NCI-H1092 (cell line): Measurements from ENCODE around the gene AFAP1.

Experiments
- DNase-seq: peaks from one replicate; lab custom pipeline; 2025; lab: John Stamatoyannopoulos, UW

Gene AFAP1

GRCh38 chr4:7967501-7968261 lies 28.0 kb upstream of the AFAP1 start:
- DNase-seq, result no peak

GRCh38 chr4:7967063-7967440 lies 27.4 kb upstream of the AFAP1 start:
- no peak for DNase-seq

- no peak for DNase-seq
Measured at GRCh38 chr4:7966281-7967062, 26.8 kb upstream of the AFAP1 start.

GRCh38 chr4:7964890-7965662 lies 25.4 kb upstream of the AFAP1 start:
- no peak for DNase-seq

- DNase-seq, result no peak
Measured at GRCh38 chr4:7964459-7964858, 24.8 kb upstream of the AFAP1 start.

- no peak for DNase-seq
Measured at GRCh38 chr4:7963691-7964090, 24.0 kb upstream of the AFAP1 start.

- DNase-seq, result no peak
Measured at GRCh38 chr4:7962609-7963508, 23.2 kb upstream of the AFAP1 start.

GRCh38 chr4:7960790-7961655 lies 21.4 kb upstream of the AFAP1 start:
- no peak for DNase-seq

- no peak for DNase-seq
Measured at GRCh38 chr4:7960017-7960789, 20.5 kb upstream of the AFAP1 start.

- no peak for DNase-seq
Measured at GRCh38 chr4:7959078-7959477, 19.4 kb upstream of the AFAP1 start.

GRCh38 chr4:7956934-7957656 lies 17.4 kb upstream of the AFAP1 start:
- no peak for DNase-seq

- DNase-seq, result no peak
Measured at GRCh38 chr4:7956270-7956808, 16.7 kb upstream of the AFAP1 start.

GRCh38 chr4:7955393-7955792 lies 15.7 kb upstream of the AFAP1 start:
- DNase-seq, result no peak

- no peak for DNase-seq
Measured at GRCh38 chr4:7952615-7953014, 13.0 kb upstream of the AFAP1 start.

- DNase-seq, result no peak
Measured at GRCh38 chr4:7950301-7951092, 10.8 kb upstream of the AFAP1 start.

GRCh38 chr4:7949759-7950158 lies 10.1 kb upstream of the AFAP1 start:
- no peak for DNase-seq

- DNase-seq, result no peak
Measured at GRCh38 chr4:7947927-7948326, 8.3 kb upstream of the AFAP1 start.

GRCh38 chr4:7945709-7946380 lies 6.2 kb upstream of the AFAP1 start:
- no peak for DNase-seq
